MM.1S (cell line): Measurements from ENCODE around the gene MSRB1.

ENCODE experiments used
- EZH2phosphoT487 ChIP-seq: fragments of 300-600 bp; sonication (generic); IDR thresholded peaks from 2 replicates; pipeline ENCODE4 v1.6.1; 2018; ENCODE audit warnings: antibody characterized with exemption, low read length
- TF ChIP-seq, protein P1 (sequence below): fragments of 300-600 bp; sonication (generic); IDR thresholded peaks from 2 replicates; pipeline ENCODE4 v1.5.1; 2016; ENCODE audit warnings: antibody characterized with exemption, low read length, mixed read lengths

- TF ChIP-seq, protein P1, sequence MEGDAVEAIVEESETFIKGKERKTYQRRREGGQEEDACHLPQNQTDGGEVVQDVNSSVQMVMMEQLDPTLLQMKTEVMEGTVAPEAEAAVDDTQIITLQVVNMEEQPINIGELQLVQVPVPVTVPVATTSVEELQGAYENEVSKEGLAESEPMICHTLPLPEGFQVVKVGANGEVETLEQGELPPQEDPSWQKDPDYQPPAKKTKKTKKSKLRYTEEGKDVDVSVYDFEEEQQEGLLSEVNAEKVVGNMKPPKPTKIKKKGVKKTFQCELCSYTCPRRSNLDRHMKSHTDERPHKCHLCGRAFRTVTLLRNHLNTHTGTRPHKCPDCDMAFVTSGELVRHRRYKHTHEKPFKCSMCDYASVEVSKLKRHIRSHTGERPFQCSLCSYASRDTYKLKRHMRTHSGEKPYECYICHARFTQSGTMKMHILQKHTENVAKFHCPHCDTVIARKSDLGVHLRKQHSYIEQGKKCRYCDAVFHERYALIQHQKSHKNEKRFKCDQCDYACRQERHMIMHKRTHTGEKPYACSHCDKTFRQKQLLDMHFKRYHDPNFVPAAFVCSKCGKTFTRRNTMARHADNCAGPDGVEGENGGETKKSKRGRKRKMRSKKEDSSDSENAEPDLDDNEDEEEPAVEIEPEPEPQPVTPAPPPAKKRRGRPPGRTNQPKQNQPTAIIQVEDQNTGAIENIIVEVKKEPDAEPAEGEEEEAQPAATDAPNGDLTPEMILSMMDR = no peak
- no peak for TF ChIP-seq EZH2phosphoT487
Observed at GRCh38 chr16:1945559-1946391, 2.8 kb upstream of the MSRB1 start.
